Measurements from ENCODE around the gene HSFX2. TPM values are rescaled to one million over a fixed set of nuclear protein-coding genes. Genes with fewer than 3 reads are reported as not detected.
A peak's percentile ranks its signal among the peaks of the same experiment; 100 is the strongest.
"Not testable (repeated sequence)": the region's sequence is repeated elsewhere in the genome, so short reads cannot be mapped to it uniquely, and the experiment has no call there.

HSFX2 gene
- polyA plus RNA-seq (ENCODE audit: insufficient read length), result 0.46 TPM

GRCh38 chrX:149595214-149595613 is at the start of gene HSFX2:
TSS of gene HSFX2 (minus strand) at chrX:149595314. CDS start at chrX:149594700, 614 bp downstream.
- DNase-seq, result not testable (repeated sequence)

GRCh38 chrX:149643496-149643895 is 48.4 kb upstream of the HSFX2 start:
- DNase-seq, result no peak

- DNase-seq, result no peak
These were observed 46.7 kb upstream of the HSFX2 start for GRCh38 chrX:149641835-149642234.

GRCh38 chrX:149641432-149641831 is 46.3 kb upstream of the HSFX2 start:
- DNase-seq, result no peak

DNA sequence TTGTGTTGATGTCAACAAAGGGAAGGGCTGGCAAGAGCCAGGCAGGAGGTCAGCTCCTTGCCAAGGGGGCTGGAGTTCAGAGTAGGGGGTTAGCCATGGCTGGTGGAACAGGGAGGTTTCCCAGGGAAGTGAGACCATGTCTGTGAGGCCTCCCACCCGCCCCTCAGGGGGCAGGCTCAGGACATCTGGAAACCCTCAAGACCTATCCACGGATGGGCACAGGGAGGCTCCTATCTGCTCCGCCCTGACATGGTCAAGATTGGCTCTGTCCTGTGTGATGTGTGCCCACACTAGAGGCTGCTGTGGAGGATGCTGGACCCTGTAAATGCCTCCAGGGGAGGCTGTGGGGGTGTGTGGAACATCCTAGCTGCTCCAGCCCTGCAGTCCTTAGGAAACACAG is 44.5 kb upstream of the HSFX2 start:
- DNase-seq, result no peak

GRCh38 chrX:149638860-149639259 is 43.7 kb upstream of the HSFX2 start:
- no peak for DNase-seq

GRCh38 chrX:149633511-149633910 is 38.4 kb upstream of the HSFX2 start:
- no peak for DNase-seq

- DNase-seq, result peak; percentile 70
These were observed 36.4 kb upstream of the HSFX2 start, which contains the start of gene TMEM185A for GRCh38 chrX:149631234-149632165. TSS of gene TMEM185A (minus strand) at chrX:149631792. CDS start at chrX:149631580, 212 bp downstream.

GRCh38 chrX:149630681-149631233 is 35.6 kb upstream of the HSFX2 start:
- peak; percentile 38 for DNase-seq

DNA sequence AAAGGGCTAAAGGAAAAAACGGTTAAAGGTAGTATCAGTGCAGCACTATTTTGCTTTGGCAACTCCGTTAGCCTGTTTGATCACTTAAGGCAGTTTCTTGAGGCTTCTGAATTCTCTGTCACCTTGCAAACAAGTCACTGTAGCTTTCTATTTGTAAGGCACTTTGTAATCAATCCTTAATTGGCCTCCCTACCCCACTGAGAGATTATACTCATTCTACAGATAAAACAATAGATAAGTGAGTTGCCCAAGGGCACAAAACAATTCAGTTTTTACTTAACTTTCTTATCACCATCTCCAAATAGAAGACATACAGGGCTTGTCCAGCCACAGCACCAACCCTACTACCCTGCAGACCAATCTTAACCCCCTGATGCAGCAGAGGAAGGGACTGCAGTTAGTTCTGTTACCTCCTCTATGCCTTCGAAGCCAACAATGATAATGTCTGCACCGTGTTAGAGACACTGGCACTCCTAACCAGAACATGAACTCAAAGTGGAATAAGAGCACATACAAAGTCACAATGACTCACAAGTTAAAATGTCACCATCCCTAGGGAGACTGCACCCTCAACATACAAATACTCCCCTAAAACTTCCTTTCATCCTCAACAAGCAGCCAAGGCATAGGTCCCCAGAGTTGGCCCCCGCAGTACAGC is 34.7 kb upstream of the HSFX2 start:
- no peak for DNase-seq

DNA sequence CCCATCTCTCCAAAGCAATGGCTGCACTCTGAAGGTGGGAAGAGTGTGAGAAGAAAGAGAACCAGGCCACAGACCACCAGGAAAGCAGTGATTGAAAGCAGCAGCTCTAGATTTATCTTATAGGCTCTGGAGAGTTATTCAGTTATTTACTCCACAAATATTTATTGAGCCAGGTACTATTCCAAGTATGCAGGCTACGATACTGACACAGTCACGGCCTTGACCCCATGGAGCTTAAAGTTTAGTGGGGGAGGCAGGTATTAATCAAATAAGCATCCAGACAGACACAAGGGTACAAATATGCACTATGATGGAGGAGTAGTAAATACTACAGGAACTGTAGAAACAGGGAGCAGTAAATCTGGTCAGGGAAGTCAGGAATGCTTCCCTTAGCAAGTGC is 33.7 kb upstream of the HSFX2 start:
- DNase-seq, result no peak

DNA sequence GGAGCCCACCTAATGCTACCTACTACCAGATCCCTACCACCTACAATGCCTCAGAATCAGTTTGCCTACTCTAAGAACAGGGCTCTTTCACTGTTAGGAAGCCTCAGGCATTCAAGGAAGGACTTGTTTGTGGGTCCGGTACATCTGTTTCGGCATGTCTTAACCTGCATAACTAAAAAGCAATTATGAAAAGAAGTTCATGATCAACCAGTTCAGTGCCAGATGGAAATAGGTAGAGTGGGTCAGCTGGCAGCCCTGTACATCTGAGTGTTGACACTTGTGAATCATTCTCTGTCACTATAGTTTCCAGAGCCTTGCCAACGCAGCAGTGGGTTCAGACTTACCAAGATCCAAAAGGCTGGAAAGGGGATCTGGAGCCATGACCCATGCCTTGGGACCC is 33.2 kb upstream of the HSFX2 start:
- DNase-seq, result no peak

- not testable (repeated sequence) for DNase-seq
These were observed 31.7 kb upstream of the HSFX2 start for GRCh38 chrX:149626829-149627228.

- DNase-seq, result not testable (repeated sequence)
These were observed 24.5 kb upstream of the HSFX2 start for GRCh38 chrX:149619662-149620061.

DNA sequence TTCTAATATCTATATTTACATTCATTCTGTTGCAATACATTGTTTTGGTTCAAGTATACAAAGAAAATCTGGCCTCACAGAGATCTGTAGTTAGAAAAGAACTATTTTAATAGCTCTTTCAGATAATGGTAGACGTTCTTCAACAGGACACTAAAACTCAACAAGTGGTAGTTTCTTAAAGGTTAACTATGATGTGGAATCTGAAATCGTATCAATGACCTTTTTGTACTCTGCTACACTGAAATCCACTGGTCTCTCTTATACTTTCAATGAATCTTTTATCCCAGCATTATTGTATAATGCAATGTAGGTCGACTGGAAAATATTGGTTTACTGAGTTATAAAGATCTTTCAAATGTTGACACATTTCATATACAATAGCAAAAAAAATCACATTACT is 23.8 kb upstream of the HSFX2 start:
- DNase-seq, result no peak

DNA sequence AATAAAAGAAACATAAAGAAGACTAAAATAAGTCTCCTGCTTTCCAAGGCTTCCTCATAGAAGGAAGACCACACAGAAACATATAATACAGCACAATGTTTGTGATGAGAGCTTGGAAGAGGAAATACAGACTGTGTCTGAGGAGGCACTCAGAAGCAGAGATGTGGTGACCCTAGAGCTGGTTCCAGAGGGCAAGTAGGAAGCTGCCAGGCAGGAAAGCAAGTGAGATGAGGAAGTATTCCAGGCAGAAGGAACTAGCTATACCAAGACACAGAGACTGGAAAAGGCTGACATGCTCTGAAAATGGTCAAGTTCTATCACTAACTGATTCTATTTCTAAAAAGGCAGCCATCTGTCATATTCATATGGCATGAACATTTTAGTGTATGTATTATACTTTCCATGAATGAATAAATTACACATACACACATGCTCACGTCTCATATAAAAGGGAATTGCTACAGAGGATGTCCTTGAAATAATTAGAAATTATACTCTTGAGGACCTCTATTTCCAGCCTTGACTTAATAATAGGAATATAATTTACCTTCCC is 16.6 kb upstream of the HSFX2 start:
- DNase-seq, result no peak

- no peak for DNase-seq
These were observed 15.4 kb upstream of the HSFX2 start for GRCh38 chrX:149610511-149610910.

DNA sequence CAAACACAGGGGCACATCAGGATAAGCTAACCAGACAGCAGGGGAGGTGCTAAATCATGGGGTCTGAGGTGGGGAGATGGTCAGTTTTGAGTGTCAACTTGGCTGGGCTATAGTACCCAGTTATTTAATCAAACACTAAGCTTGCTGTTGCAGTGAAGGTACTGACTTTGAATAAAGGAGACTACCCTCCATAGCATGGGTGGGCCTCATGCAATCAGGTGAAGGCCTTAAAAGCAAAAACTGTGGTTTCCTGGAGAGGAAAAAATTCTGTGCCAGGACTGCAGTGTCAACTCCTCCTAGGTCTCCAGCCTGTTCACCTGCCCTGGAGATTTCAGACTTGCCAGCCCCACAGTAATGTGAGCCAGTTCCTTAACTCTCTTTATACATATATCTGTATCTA is 12.6 kb upstream of the HSFX2 start:
- no peak for DNase-seq

GRCh38 chrX:149605248-149605885 is 10.3 kb upstream of the HSFX2 start:
- DNase-seq, result not testable (repeated sequence)

DNA sequence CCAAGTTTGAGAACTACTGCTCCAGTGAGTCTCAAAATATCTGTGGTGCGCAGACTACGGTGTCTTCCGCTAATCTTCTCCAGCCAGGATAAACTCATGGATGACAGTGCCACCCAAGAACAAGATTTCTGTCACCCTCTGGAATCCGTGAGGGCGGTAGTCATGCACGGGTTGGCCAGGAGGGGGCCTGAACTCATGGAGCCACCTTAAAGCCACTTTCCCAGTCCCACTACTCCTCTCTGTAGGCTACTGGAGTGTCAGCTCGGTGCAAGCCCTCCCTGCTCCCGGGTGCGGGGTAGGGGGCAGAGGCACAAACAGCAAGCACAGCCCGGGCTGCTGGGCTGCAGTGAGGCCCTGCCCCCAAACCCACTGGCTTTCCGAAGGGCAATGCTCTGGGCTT is 3.5 kb upstream of the HSFX2 start:
- not testable (repeated sequence) for DNase-seq

GRCh38 chrX:149595943-149596342 is 829 bp upstream of the HSFX2 start:
- DNase-seq, result not testable (repeated sequence)

GRCh38 chrX:149590993-149591392 is 4.1 kb downstream of the HSFX2 start:
- DNase-seq, result not testable (repeated sequence)

Data from hindlimb muscle (tissue), 1 donor.